Activated CD4-positive, alpha-beta T cell treated with anti-CD3 and anti-CD28 coated beads for 48 hours (primary cell): ENCODE data around the gene HES7.

ENCODE experiments used
- DNase-seq: peaks from one replicate; pipeline ENCODE4 v3.0.0-alpha.2; 2020

The HES7 gene

DNA sequence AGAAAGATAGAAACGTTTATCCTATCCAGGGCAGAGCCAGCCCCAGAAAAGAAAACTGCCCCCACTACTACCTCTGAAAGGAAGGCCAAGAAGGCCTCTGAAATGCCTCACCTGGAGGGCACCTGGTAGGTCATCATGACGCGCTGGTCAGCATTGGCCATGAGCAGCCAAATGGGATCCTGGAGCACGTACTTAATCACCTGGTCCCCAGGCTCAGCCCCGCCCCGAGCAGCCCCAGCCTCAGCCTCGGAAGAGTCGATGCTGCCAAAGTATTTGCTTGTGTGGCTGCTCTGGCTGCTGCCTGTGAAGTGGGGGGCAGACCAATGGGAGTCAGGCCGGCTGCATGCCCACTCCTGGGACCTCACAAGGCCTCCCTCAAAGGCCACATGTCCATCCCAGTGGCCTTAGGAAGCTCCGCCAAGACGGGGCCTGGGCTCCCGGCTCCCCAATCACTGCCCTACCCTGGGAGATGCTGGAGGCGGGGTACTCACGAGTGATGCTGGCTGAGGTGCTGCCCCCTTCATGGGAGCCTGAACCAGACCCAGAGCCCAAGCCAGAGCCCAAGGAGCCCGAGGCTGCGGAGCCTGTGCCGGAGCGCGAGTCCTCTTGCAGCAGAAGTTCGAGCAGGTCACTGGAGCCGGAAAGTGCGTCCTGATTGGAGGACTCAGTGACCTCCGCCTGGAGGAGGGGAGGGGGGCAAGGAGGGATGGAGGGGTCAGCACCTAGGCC, 18.4 kb upstream of the HES7 start:
- no peak for DNase-seq

- no peak for DNase-seq
Observed at GRCh38 chr17:8141741-8142140, 17.8 kb upstream of the HES7 start.

- DNase-seq = no peak
Observed at GRCh38 chr17:8141045-8141444, 17.1 kb upstream of the HES7 start.

GRCh38 chr17:8140065-8141029, 16.4 kb upstream of the HES7 start:
- DNase-seq = no peak

DNA sequence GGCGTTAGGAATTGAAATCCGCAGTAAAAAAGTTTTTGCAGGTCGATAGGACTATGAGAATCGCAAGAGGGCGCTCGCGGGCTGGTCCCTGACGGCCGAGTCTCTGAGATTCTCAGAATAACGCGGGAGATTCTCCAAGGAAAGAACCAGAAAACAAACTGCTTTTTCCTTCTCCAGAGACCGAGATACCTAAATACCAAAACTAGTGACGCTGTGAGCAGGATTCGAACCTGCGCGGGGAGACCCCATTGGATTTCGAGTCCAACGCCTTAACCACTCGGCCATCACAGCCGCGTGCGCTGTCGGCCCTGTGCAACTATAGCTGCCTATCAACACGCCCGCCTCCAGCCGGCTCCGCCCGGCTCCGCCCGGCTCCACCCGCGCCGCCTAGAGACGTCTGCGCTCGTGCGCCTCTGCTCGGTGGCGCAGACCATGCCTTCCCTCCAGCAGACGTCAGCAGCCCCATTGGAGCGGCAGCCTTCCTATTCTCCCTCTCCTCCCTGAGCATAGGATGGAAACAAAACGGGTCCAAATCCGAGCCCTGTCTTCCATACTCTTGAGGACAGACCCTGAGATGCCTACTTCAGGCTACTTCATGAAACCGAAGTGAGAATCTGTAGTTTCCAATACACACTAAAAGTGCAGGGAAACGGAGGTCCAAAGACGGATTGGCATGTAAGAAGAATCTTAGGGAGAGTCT, 14.9 kb upstream of the HES7 start:
- DNase-seq = peak; percentile 98

DNA sequence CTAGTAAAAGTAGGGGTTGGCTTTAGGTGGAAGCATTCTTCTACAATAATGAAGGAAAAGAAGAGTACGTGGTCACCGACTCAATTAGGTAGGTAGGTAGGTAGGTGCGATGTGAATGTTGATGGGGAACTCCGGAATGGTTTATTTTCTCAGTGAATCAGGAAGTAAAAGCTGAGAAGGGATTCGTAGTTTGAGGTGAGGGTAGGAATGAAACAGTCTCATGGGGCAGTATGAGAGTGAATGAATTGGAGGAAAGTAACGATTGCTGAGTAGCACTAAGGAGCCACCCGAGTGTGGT, 14.4 kb upstream of the HES7 start:
- DNase-seq = no peak

- DNase-seq = no peak
Observed at GRCh38 chr17:8137645-8138373, 13.9 kb upstream of the HES7 start.

DNA sequence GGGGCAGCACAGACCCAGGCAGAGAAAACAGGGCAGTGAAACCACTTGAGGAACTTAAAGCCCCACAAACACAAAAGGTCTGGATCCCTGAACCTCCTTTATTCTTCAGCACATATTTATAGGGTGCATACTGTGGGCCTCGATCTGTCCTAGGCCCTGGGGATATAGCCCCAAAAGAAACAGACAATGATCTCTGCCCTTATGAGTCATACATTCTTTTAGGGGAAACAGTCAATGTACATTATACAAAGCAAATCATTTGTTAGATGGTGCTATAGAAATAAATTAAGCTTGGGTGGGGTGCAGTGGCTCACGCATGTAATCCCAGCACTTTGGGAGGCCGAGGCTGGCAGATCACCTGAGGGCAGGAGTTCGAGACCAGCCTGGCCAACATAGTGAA, 10.0 kb upstream of the HES7 start:
- DNase-seq = no peak

DNA sequence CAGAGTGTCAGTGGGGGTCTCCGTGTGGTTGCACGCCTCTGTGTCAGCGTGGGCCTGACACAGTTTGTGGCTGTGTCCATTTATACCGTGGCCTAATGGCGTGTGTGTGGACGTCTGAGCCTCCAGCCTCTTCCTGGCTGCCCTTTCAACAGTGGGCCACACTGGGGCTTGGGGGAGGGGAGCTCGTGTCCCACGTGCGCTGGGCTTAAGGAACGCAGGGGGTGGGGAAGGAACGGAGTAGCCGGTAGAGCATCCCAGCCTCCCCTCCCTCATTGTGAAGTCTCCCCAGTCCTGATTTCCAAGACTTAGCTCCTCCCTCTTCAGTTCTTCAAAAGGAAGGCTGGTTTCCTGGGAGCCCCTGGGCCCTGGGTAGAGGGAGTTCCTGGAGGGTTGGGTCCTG, 9.5 kb upstream of the HES7 start:
- no peak for DNase-seq

GRCh38 chr17:8131844-8132441, 8.0 kb upstream of the HES7 start:
- no peak for DNase-seq

DNA sequence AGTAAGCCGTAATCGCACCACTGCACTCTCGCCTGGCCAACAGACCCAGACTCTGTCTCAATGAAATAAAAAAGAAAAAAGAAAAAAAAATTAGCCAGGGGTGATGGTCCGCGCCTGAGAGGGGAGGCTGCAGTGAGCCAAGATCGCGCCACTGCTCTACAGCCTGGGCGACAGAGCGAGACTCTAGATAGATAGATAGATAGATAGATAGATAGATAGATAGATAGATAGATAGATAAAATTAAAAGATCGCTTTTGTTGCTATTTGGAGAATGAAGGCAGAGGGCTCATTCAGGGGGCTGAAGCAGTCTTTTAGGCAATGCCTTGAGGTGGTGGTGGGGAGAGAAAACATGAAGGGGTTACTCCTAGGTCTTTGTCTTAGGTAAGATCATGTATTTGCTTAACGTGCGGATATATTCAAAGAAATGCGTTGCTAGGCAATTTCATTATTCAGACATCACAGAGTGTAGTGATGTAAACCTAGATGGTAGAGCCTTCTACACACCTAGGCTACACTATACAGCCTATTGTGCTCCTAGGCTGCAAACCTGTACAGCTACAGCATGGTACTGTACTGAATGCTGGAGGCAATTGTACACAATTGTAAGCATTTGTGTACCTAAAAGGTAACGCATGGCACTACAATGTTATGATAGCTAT, 4.3 kb upstream of the HES7 start:
- DNase-seq = no peak

GRCh38 chr17:8126491-8127066, 2.7 kb upstream of the HES7 start:
- peak; percentile 58 for DNase-seq

DNA sequence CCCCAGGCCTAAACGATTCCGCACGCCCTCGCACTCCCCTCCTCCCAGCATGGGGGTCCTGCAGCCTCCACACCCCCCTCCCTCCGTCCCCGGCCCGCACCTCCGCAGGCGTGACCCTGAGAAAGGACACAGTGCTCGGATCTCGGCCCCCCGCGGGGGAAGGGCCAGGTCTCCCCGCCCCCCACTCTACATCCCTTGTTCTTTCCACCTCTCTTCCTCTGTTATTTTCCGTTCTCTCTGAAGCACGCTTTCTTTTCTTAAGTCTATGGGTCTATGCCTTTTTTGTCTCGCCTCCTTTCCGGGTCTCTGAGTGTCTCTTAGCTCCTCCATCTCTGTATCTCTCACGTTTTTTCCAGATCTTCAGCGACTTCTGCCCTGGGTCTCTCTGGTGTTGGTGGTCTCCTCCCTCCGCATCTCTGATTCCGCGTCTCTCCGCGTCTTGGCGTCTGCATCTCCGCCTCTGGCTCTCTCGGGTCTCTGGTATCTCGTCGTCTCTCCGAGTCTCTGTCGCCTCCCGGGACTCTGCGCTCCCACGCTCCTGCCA, 2.1 kb upstream of the HES7 start:
- DNase-seq = peak; percentile 36

- DNase-seq = peak; percentile 93
Observed at GRCh38 chr17:8125154-8125946, 1.4 kb upstream of the HES7 start.

GRCh38 chr17:8124350-8125153, 646 bp upstream of the HES7 start:
- peak; percentile 53 for DNase-seq

GRCh38 chr17:8122924-8123694, 797 bp downstream of the HES7 start:
- DNase-seq = peak; percentile 64

DNA sequence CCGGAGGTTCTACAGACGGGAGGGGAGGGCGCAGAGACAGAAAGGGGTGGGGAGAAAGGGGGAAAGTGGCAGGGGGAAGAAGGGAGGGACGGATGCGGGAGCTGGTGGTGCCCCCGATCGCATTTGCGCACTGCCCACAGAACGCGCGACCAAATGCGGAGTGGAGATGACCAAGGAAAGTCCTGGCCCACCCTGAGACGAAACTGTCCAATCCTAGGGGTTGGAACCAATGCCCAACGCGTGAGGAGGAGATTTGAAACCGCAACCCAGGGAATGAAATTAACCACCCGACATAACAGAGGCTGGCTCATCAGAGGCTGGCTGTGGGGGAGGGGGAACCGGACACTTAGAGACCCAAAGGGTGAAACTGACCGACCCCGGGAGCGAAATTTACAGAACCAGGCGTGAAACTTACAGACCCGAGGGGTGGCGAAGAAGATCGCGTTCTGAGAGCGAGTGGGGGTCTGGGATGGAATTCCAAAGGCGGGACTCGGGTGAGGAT, 1.4 kb downstream of the HES7 start:
- DNase-seq = peak; percentile 45

GRCh38 chr17:8121681-8122421, 2.1 kb downstream of the HES7 start:
- peak; percentile 68 for DNase-seq
